ENCODE data around the gene KLHDC10. TPM values are rescaled to one million over a fixed set of nuclear protein-coding genes. Genes with fewer than 3 reads are reported as not detected.
"Not testable (repeated sequence)": the region's sequence is repeated elsewhere in the genome, so short reads cannot be mapped to it uniquely, and the experiment has no call there.

Gene KLHDC10
- total and polyA plus RNA-seq, 2 donors (not counting 1 experiment from before 2014, with no cell fraction given): 7.1 to 25.7 TPM

DNA sequence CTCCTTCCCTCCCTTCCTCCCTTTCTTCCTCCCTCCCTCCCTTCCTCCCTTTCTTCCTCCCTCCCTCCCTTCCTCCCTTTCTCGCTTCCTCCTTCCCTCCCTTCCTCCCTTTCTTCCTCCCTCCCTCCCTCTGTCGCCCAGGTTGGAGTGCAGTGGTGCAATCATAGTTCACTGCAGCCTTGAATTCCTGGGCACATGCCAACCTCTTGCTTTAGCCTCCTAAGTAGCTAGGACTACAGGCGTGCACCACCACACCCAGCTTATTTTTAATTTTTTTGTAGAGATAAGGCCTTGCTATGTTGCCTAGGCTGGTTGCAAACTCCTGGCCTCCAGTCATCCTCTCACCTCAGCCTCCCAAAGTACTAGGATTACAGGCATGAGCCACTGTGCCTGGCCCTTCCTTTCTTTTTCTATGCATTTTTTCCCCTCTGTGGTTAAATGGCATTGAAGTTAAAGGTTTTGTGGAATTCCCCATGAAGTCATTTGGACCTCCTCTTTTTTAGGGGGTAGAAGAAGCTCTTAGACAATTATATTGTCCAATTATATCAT lies 9.6 kb downstream of the KLHDC10 start:
- Histone ChIP-seq H3K27me3 (replicated peaks in 1 of 4; ENCODE audit: control extremely low read depth in 1 of 4, control insufficient read depth in 3 of 4, insufficient read depth in 4 of 4, low read length in 3 of 4) (no peaks in the 10 kb centered on the region), H3K9ac (ENCODE audit: low read length) (no peak overlapping the region), H3K9me3 (ENCODE audit: control extremely low read depth in 1 of 3, control insufficient read depth in 2 of 3, insufficient read depth in 1 of 3, low read length in 2 of 3) (no peaks in the 10 kb centered on the region), H2AFZ (ENCODE audit: insufficient read depth, low read depth, low read length, poor library complexity, severe bottlenecking) (no peak overlapping the region), H4K20me1 (ENCODE audit: control insufficient read depth, insufficient read depth, low read length, poor library complexity, severe bottlenecking) (peaks cover 34% of the 10 kb centered on the region), H3K4me3 (ENCODE audit: control extremely low read depth in 1 of 5, extremely low read depth in 1 of 5, insufficient read depth in 1 of 5, low read depth in 2 of 5, low read length in 4 of 5) (no peak overlapping the region), H3K27ac (ENCODE audit: low read length in 2 of 2) (no peak overlapping the region), H3K4me1 (ENCODE audit: control insufficient read depth in 2 of 2, insufficient read depth in 2 of 2, low read length in 2 of 2) (no peaks in the 10 kb centered on the region), H3K36me3 (replicated peaks in 1 of 2; ENCODE audit: control extremely low read depth in 1 of 2, control insufficient read depth in 1 of 2, extremely low read depth in 1 of 2, insufficient read depth in 2 of 2, low read length in 1 of 2) (peaks cover 0 to 4% of the 10 kb centered on the region in 2 experiments), H3K4me2 (replicated peaks; ENCODE audit: low read depth, low read length, poor library complexity, severe bottlenecking) (no peak overlapping the region), H3K79me2 (ENCODE audit: control insufficient read depth, insufficient read depth, low read length) (peaks cover 90% of the 10 kb centered on the region)
- TF ChIP-seq EZH2 (IDR thresholded peaks at IDR 0.05; ENCODE audit: borderline replicate concordance, insufficient read depth, low read depth, low read length, poor library complexity, severe bottlenecking) (no peak), CTCF (IDR thresholded peaks at IDR 0.05) (no peak)
- ATAC-seq (ENCODE audit: low read depth) (no peak), DNase-seq (no peak)
- intact Hi-C loops (cut with micrococcal nuclease): loop anchor here (10.0 kb wide), 1 partner anchor 1245 kb away; the partner anchor contains the start of gene MKLN1
- ChIA-PET CTCF (interaction anchor here (0.5 to 1.0 kb wide), 4 partner anchors 8 to 680 kb away, joined by 3 to 5 read pairs (median 4); no protein-coding TSS in a partner anchor), POLR2A (interaction anchor here (0.6 kb wide), 1 partner anchor 40 kb away, joined by 10 read pairs; no protein-coding TSS in a partner anchor)
- Mint-ChIP-seq H3K27me3 (no peaks in the 10 kb centered on the region), H3K4me3 (no peak overlapping the region), H3K4me1 (peaks cover 34% of the 10 kb centered on the region), H3K9me3 (ENCODE audit: insufficient read depth) (no peaks in the 10 kb centered on the region), H3K27ac (no peak overlapping the region)
- WGBS (ENCODE audit: insufficient coverage): 90% methylated on average over 2 of the region's 3 CpGs

GRCh38 chr7:130083497-130083896 lies 13.2 kb downstream of the KLHDC10 start:
- H3K4me1 ChIP-seq (ENCODE audit: control insufficient read depth in 2 of 2, insufficient read depth in 2 of 2, low read length in 2 of 2); intact Hi-C loops (cut with micrococcal nuclease); ATAC-seq (ENCODE audit: low read depth); H3K4me3 ChIP-seq (ENCODE audit: control extremely low read depth in 1 of 5, extremely low read depth in 1 of 5, insufficient read depth in 1 of 5, low read depth in 2 of 5, low read length in 4 of 5); H3K9ac ChIP-seq (ENCODE audit: low read length); H3K27me3 Mint-ChIP-seq; H2AFZ ChIP-seq (ENCODE audit: insufficient read depth, low read depth, low read length, poor library complexity, severe bottlenecking); POLR2A ChIA-PET; H3K36me3 ChIP-seq (replicated peaks in 1 of 2; ENCODE audit: control extremely low read depth in 1 of 2, control insufficient read depth in 1 of 2, extremely low read depth in 1 of 2, insufficient read depth in 2 of 2, low read length in 1 of 2); H3K27ac Mint-ChIP-seq; DNase-seq; H3K9me3 ChIP-seq (ENCODE audit: control extremely low read depth in 1 of 3, control insufficient read depth in 2 of 3, insufficient read depth in 1 of 3, low read length in 2 of 3); H3K4me2 ChIP-seq (replicated peaks; ENCODE audit: low read depth, low read length, poor library complexity, severe bottlenecking); H3K9me3 Mint-ChIP-seq (ENCODE audit: insufficient read depth); H3K27ac ChIP-seq (ENCODE audit: low read length in 2 of 2); H3K4me3 Mint-ChIP-seq; H3K27me3 ChIP-seq (replicated peaks in 1 of 4; ENCODE audit: control extremely low read depth in 1 of 4, control insufficient read depth in 3 of 4, insufficient read depth in 4 of 4, low read length in 3 of 4): not testable (repeated sequence)
- H3K4me1 Mint-ChIP-seq: peaks cover 26% of the 10 kb centered on the region
- H3K79me2 ChIP-seq (ENCODE audit: control insufficient read depth, insufficient read depth, low read length): peaks cover 84% of the 10 kb centered on the region
- H4K20me1 ChIP-seq (ENCODE audit: control insufficient read depth, insufficient read depth, low read length, poor library complexity, severe bottlenecking): peaks cover 35% of the 10 kb centered on the region
- CTCF ChIA-PET: interaction anchor here (0.5 to 2.4 kb wide), 10 partner anchors 9 to 1296 kb away, joined by 3 to 19 read pairs (median 4); partner anchors contain the start of gene TMEM209
- no CpG with 5 or more reads among the region's 4 CpGs for WGBS (ENCODE audit: insufficient coverage)

All from B cell (primary cell).